ENCODE data around the gene CFAP54.

GRCh38 chr12:96635844-96636243 is 146.5 kb downstream of the CFAP54 start:
- TF ChIP-seq CTCF (IDR thresholded peaks at IDR 0.05) (no peak), POLR2A (IDR thresholded peaks at IDR 0.05) (no peak)

Measured in esophagus squamous epithelium (tissue), 4 donors.